SU-DHL-6 (cell line): ENCODE results near the gene GRK2.

ENCODE experiments used
- H2AFZ ChIP-seq: fragments of 200-600 bp; sonication (generic); 2 replicates; pipeline ENCODE4 v1.6.1; 2014; ENCODE audit warnings: low read depth, mild to moderate bottlenecking, moderate library complexity, mixed read lengths, antibody characterized with exemption, low read length; ENCODE audit not compliant: severe bottlenecking
- H3F3A ChIP-seq: fragments of 200-600 bp; shearing (Covaris generic); 2 replicates; pipeline ENCODE4 v1.6.0; 2016; ENCODE audit warnings: antibody characterized with exemption, mild to moderate bottlenecking; ENCODE audit not compliant: insufficient read depth
- H3K27ac ChIP-seq: fragments of 200-600 bp; sonication (generic); 2 replicates; pipeline ENCODE4 v1.5.1; 2016; ENCODE audit warnings: low read depth, mild to moderate bottlenecking, low read length, moderate library complexity, mixed read lengths
- H3K27me3 ChIP-seq: fragments of 200-600 bp; sonication (generic), shearing (Covaris generic); 2 replicates; pipeline ENCODE4 v1.6.0; 2014; ENCODE audit warnings: mild to moderate bottlenecking, low read length
- H3K36me3 ChIP-seq: fragments of 200-600 bp; sonication (generic); 2 replicates; pipeline ENCODE4 v1.6.1; 2014; ENCODE audit warnings: mild to moderate bottlenecking, low read length, mixed read lengths
- H3K4me2 ChIP-seq: fragments of 300-600, 200-600 bp; shearing (Covaris generic), sonication (generic); 2 replicates; pipeline ENCODE4 v1.6.0; 2014; ENCODE audit warnings: low read length, low read depth, mild to moderate bottlenecking; ENCODE audit not compliant: poor library complexity, severe bottlenecking
- H3K4me3 ChIP-seq: fragments of 200-600 bp; sonication (generic); 2 replicates; pipeline ENCODE4 v1.5.1; 2014; ENCODE audit warnings: antibody characterized with exemption, low read length, mild to moderate bottlenecking, mixed read lengths; ENCODE audit not compliant: insufficient read depth, poor library complexity, severe bottlenecking
- H3K79me2 ChIP-seq: fragments of 200-600 bp; sonication (generic); 2 replicates; pipeline ENCODE4 v1.6.1; 2014; ENCODE audit warnings: mild to moderate bottlenecking, low read length, moderate library complexity; ENCODE audit not compliant: insufficient read depth
- H3K9ac ChIP-seq: fragments of 200-600 bp; sonication (generic); 2 replicates; pipeline ENCODE4 v1.7.0; 2014; ENCODE audit warnings: mild to moderate bottlenecking, low read length
- H3K9me2 ChIP-seq: fragments of 200-600 bp; sonication (generic); replicated peaks from 2 replicates; pipeline ENCODE4 v1.6.1; 2014; ENCODE audit warnings: low read length; ENCODE audit not compliant: insufficient read depth
- H3K9me3 ChIP-seq: fragments of 200-600 bp; sonication (generic); 2 replicates; pipeline ENCODE4 v1.6.1; 2014; ENCODE audit warnings: low read length, mixed read lengths; ENCODE audit not compliant: insufficient read depth
- H4K20me1 ChIP-seq: fragments of 200-600 bp; sonication (generic); 2 replicates; pipeline ENCODE4 v1.6.1; 2014; ENCODE audit warnings: low read depth, mild to moderate bottlenecking, antibody characterized with exemption, low read length, moderate library complexity, mixed read lengths
- EZH2phosphoT487 ChIP-seq: fragments of 200-600 bp; sonication (generic), shearing (Covaris generic); conservative IDR thresholded peaks from 2 replicates; pipeline ENCODE4 v1.6.1; 2018; ENCODE audit warnings: mild to moderate bottlenecking, antibody characterized with exemption, low read length, moderate library complexity, mixed read lengths
- TF ChIP-seq, protein P1 (sequence below): fragments of 200-600 bp; sonication (generic); IDR thresholded peaks from one replicate; pipeline ENCODE4 v1.5.1; 2017; ENCODE audit warnings: antibody characterized with exemption, mild to moderate bottlenecking, low read length, moderate library complexity; ENCODE audit not compliant: insufficient read depth, poor library complexity, severe bottlenecking

The GRK2 gene

DNA sequence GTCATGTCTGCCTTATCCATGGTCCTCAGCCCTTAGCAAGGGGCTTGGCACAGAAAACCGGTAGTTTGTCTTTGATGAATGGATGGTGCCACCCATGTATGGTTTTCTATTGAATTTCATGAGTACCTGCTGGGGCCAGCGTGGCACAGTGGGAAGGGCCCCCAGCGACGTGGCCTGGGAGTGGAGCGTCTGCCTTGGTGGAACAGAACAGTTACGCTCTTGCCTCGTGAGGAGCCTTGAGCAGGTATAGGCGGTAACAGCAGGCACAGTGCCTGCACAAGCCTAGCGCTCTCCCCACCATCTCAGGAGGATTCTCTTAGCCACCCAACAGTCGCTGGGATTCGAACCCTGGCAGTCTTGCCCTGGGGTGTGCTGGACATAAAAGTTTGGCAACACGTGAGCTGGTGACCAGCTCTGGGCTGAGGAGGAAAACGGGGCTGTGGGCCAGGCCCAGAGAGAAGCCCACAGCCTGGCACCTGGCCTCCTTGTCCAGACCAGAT, 34.0 kb downstream of the GRK2 start:
- Histone ChIP-seq H3K9me3 (no peaks in the 10 kb centered on the region), H3K9me2 (no peaks in the 10 kb centered on the region), H3K4me3 (no peak overlapping the region), H3K4me2 (no peak overlapping the region), H3K36me3 (peaks cover 11% of the 10 kb centered on the region), H3K27me3 (no peaks in the 10 kb centered on the region), H3F3A (no peaks in the 10 kb centered on the region), H3K27ac (no peak overlapping the region), H2AFZ (no peak overlapping the region), H3K79me2 (no peaks in the 10 kb centered on the region), H4K20me1 (no peaks in the 10 kb centered on the region), H3K9ac (no peak overlapping the region)
- TF ChIP-seq EZH2phosphoT487, result no peak
- TF ChIP-seq, protein P1, sequence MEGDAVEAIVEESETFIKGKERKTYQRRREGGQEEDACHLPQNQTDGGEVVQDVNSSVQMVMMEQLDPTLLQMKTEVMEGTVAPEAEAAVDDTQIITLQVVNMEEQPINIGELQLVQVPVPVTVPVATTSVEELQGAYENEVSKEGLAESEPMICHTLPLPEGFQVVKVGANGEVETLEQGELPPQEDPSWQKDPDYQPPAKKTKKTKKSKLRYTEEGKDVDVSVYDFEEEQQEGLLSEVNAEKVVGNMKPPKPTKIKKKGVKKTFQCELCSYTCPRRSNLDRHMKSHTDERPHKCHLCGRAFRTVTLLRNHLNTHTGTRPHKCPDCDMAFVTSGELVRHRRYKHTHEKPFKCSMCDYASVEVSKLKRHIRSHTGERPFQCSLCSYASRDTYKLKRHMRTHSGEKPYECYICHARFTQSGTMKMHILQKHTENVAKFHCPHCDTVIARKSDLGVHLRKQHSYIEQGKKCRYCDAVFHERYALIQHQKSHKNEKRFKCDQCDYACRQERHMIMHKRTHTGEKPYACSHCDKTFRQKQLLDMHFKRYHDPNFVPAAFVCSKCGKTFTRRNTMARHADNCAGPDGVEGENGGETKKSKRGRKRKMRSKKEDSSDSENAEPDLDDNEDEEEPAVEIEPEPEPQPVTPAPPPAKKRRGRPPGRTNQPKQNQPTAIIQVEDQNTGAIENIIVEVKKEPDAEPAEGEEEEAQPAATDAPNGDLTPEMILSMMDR, result no peak

DNA sequence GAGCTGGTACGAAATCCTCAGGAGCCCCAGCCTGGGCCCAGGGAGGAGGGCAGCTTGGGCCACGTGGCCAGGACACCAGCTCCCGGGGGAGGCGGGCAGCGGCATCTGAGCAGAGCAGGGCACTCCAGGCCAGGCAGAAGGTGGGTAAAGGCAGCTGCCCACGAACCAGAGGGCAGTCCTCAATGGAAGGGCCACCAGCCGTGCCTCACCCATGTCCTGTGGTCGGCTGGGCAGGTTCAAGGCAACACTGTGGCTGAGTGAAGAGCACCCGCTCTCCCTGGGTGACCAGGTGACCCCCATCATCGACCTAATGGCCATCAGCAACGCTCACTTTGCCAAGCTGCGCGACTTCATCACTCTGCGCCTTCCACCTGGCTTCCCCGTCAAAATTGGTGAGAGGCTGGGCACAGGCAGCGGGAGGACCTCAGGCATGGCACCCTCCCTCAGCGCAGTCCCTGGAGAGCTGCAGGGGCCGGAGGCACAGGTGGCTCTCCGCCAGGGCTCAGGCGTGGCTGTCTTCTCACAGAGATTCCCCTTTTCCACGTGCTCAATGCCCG, 34.6 kb downstream of the GRK2 start:
- no peaks in the 10 kb centered on the region for H3K9me2 ChIP-seq
- H3K27me3 ChIP-seq, result no peaks in the 10 kb centered on the region
- H3K27ac ChIP-seq, result no peak overlapping the region
- no peaks in the 10 kb centered on the region for H3K9me3 ChIP-seq
- no peak overlapping the region for H3K9ac ChIP-seq
- H3K4me3 ChIP-seq, result no peak overlapping the region
- no peak overlapping the region for H3K4me2 ChIP-seq
- no peaks in the 10 kb centered on the region for H3K79me2 ChIP-seq
- no peaks in the 10 kb centered on the region for H4K20me1 ChIP-seq
- TF ChIP-seq EZH2phosphoT487, result no peak
- TF ChIP-seq, protein P1, result no peak
- peaks cover 7% of the 10 kb centered on the region for H3K36me3 ChIP-seq
- no peaks in the 10 kb centered on the region for H3F3A ChIP-seq
- H2AFZ ChIP-seq, result no peak overlapping the region

GRCh38 chr11:67301313-67301921, 35.1 kb downstream of the GRK2 start:
- Histone ChIP-seq H3K27ac (no peak overlapping the region), H3F3A (no peaks in the 10 kb centered on the region), H3K4me2 (no peak overlapping the region), H3K27me3 (no peaks in the 10 kb centered on the region), H3K79me2 (no peaks in the 10 kb centered on the region), H3K4me3 (no peak overlapping the region), H3K9me3 (no peaks in the 10 kb centered on the region), H4K20me1 (no peaks in the 10 kb centered on the region), H2AFZ (no peak overlapping the region), H3K36me3 (peaks cover under 1% of the 10 kb centered on the region; the same call in 1 of the 2 replicates), H3K9ac (no peak overlapping the region), H3K9me2 (no peaks in the 10 kb centered on the region)
- no peak for TF ChIP-seq EZH2phosphoT487
- TF ChIP-seq, protein P1, result no peak
